HG02623 (cell line): ENCODE measurements around the gene TMEM30A.

Experiments
- ATAC-seq: cut with Tn5 transposase; IDR thresholded peaks from one replicate; pipeline ENCODE4 v1.9.1; 2021; ENCODE audit warnings: moderate library complexity; ENCODE audit not compliant: unreplicated experiment

Gene TMEM30A

DNA sequence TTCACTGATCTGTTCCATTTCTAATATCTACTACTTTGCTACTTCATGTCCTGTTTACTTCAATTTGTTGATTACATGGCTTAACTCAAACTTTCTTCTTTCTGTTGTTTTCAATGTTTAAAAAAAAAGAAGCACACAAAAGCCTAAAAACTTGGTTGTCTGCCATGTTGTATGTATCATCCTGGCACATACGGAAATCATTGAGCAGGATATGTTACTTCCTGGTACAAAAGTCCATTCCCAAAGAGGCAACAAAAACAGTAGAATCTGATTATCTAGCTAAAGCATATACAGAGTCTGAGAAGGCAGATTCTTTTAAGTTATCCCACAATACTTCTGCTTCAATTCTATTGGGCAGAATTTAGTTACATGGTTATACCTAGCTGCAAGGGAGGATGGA lies 64.2 kb downstream of the TMEM30A start:
- no peak for ATAC-seq

DNA sequence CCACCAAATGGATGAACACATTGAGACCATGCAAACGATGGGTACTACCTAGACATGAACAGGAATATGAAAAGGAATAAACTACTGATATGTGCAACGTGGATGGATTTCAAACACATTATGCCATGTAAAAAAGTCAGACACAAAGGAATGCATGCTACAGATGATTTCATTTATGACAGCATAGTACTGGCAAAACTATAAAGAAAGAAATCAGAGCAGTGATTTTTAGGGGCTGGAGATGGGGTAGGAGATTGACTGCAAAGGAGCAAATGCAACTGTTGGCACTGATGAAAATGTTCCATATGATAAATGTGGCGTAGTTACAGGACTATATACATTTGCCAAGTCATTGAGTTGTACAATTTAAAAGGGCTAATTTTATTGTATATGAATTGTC lies 65.3 kb downstream of the TMEM30A start:
- no peak for ATAC-seq

DNA sequence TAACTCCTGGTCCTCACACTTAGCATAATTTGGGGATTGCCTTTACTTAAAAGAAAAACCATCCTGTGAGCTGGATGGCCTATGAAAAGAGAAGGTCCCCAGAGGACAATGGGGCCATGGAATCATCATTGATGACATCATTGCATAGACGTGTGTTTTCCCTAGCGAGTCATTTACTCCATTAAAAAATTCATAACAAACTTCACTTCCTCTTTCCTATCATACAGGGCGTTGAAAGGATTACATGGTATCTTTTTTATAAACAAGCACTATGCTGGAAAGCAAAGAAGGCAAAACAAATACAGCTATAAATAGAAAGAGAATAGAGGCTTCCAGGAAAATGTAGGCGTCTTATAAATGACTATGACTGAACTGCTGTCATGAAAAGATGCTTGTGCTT lies 67.4 kb downstream of the TMEM30A start:
- no peak for ATAC-seq

DNA sequence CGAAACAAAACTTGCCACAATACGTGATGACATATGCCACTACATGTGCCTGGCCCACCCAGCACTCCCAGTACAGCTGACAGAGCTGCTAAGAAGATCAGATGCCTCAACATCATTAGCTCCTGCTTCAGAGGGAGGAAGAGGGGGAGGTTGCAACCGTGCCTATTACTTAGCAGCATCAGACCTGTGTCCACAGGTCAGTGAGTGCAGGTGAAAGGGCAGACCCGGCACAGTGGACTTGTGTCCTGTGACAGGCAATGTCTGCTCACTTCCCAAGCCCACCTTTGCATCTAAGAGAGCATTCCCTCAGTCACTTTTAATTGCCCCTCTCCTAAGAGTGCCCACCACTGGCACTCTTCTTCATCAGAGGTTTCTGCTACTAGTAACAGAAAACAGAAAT lies 69.3 kb downstream of the TMEM30A start:
- ATAC-seq = no peak

DNA sequence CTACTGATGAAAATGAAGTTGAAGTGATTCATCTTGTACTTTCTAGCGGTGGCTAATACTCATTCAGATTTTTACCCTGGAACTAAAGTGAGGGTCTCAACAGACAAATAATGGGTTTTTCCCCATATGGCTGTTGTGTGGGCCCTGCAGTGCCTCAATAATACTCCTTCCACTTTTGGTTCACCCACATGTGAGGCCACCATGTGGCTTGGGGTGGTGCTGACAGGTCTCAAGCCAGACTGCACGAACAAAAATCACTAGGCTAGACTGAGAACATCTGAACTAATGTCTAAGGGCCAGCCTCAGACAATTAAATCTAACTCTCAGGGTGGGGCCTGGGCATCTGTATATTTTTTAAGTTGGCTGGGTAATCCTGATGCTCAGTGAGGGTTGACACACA lies 70.9 kb downstream of the TMEM30A start:
- no peak for ATAC-seq

DNA sequence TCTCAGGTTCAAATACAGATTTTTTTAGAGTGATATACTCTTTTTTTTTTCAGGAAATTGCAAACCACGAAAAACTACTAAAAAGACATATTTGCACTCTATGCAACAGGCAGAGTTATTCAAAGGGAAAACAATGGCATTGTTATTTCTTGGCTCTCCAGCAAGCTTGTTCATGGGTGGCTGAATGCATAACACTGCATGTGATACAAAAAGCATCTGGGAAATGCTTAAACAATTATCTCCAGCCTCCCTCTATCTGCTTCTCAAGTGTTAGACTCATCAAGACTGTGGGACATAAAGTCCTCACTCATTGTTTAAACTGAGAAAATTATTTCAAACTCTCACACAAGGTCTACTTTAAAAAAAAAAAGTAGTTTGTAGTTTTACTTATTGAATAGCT lies 71.5 kb downstream of the TMEM30A start:
- no peak for ATAC-seq

DNA sequence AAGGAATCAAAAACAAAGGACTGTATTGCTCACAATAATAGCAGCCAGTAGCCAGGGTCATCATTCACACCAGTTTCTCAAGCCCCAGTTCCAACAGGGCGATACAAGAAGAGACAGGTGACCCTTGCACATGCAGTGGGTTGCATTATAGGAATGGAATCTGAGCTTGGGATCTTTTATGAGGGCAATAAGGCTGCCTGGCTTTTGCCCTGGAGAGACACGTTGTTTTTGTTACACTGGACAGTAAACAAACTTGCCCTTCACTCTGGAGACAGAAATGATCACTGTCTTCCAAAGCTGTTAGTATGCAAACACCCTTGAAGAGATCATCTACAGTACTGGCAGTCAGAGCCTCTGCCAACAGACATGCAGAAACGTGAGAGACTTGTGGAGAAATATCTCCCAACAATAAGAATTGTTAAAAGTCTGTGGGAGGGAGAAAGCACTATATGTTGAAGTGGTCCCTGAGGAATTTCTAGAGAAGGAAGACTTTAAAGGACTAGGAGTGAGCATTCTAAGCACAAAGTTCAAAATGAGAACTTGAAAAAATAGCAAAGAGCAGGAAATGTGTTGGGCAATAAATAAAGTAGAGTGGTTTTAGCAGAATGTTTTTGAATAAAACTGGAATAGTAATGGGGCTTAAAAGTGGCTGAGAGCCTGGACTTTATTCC lies 72.5 kb downstream of the TMEM30A start:
- no peak for ATAC-seq

DNA sequence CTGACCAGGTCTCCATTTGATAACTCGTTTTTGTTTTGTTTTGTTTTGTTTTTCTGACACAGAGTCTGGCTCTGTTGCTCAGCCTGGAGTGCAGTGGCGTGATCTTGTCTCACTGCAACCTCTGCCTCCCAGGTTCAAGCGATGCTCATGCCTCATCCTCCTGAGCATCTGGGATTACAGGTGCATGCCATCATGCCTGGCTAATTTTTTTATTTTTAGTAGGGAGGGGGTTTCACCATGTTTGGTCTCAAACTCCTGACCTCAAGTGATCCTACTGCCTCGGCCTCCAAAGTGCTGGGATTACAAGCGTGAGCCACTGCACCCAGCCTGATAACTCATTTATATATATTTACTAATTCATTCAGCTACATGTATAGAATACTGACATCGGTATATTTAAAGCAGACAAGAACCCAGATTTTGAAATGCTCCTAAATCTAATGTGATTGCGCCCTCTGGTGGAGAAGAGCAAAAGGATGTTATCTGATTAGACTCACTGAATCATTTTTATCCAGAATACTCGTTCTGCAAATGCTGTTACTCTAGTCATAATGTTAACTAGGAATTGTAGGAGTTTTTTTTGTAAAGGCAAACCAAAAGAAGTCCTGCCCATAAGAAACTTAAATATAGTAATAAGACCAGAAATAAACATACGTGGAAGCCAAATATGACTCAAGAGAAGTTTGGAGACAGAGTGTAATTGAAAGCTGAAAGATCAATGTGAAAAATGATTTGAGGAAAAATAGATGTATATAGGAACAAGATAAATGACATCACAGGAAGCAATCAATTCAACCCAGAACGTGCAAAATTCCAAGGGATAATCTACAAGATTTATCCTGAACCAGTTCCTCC lies 73.5 kb downstream of the TMEM30A start:
- no peak for ATAC-seq

DNA sequence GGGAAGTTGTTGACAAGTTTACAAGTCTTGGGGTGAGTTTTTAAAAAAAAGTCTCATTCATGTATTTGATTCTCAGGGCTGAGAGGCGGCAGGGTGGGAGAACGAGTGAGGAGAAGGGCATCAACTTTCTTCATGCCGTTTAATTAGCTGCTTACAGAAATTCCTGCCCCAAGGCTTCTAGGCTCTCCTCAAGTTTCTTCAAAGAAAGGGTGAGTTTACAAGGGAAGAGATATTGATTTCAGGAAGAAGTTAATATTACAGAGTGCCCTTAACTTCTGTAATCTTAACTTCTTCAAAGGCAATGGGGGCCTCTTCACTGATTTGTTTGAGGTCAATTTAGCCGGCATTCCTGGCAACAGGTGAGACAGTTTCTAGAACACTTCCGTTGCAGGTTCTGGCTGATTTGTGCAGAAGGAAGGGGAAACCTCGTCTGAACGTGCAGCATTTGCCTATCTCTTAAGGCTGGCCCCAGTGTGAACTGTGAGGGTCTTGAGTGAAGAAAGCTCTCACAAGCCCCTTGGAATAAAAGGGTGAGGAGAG lies 75.3 kb downstream of the TMEM30A start:
- ATAC-seq = no peak

DNA sequence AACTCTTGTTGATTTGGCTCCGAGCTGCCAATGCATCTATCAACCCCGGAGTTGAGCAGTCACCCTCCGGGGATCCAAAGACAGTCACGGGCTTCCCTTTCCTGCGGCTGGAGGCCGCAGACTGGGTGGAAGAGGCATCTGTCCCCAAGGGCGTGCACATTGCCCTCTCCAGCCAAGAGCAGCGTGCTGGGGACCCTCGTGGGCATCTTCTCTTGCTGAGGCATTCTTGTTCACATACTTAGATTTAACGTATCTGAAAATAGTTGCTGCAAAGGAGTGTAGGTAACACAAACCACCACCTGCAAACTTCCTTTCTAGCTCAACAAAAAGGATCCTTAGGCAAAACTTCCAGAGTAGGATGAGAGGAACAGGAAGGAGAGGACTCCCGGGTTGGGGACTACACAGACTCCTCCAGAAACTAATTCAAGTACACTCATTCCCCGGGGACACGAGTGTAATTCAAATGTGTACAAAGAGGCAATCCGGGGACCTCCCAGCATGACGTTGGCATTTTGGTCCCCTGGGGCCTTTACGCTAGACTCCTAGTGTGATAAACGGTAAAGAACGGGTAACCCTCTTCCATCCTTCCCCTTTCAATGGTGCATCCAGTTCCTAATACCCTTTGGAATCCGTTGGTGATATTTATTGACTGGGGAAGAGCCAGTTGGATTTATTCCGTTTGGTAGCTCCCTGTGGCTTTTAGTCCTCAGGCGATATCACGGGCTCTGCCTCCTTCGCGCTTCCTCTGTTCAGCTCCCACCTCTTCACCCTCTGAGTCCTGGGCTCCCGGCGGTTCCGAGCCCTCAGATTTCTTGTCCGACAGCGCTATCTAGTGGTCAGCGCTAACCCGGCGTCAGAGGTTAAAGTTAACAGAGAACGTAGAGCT lies 76.1 kb downstream of the TMEM30A start:
- ATAC-seq = peak; percentile 78

DNA sequence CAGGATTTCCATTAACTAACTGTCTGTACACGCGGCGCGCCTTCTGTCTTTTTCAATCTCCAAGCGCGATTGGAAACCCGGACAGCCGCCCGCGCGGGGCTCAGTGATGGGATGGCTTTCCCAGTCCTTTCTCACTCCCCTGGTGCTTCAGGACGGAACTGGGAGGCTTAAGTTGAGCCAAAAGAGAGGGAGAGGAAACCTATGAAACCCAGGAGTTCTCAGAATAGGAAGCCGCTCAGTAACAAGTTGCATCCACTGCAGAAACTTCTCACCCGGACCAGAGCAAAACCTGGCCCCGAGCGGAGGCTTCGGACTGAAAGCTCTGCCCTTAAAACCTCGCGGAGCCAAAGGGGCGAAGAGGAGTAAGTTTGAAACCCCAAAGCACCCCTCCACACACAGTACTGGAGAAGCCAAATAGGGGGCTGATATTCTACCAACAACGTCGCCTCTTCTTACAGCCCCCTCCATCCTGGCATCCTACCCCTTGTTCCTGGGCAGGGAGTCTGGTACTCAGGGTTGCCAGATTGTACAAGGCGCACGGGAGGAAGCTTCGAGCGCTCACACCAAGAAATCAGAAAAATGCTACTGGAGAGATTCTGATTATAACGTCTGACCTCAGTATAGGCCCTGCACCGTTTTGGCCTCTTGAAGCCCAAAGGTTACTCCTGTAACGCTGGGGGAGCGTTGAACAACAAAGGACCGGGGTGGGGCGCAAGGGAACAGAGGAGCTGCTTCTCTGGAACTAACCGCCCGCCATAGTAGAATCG lies 77.8 kb downstream of the TMEM30A start:
- ATAC-seq = no peak

DNA sequence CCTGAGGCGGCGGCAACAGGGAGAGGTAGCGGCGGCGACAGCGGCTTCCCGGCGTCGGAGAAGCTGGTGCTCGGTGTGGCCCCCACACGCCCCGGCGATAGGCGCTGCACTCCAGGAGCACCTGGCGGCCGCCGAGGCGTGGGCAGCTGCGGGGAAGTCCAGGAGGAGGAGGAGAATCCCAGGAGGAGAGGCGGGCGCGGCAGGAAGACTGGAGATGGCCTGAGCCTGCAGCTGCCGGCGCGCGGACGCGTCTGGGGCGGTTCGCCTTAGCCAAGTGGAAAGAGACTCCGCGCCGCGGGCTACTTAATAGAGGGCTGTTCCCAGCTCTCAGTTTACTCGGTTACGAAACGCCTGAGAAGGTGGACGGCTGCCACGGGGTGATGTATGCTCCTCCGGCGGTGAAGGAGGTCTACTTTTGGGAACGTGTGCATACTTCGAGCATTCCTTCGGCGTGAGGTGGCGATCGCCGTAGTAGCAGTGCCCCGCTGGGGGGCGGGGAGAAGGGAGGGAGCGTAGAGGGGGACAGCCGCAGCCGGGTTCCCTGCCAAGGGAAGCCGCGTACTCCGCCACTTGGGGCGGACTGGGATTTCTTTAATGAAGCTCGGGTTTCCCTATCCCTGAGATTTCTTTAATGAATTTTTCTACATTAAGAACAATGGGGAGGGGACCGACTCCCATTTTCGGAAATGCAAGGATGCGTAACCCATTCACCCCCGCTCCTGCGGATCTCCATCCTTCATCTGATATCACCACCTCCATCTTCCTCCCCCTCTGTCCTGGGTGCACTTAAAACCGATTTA lies 78.6 kb downstream of the TMEM30A start, which contains the start of gene COL12A1:
TSS of gene COL12A1 (minus strand) at position 278 of the 800 bp plus-strand sequence. CDS start 3,261 bp downstream, outside the sequence.
- no peak for ATAC-seq

DNA sequence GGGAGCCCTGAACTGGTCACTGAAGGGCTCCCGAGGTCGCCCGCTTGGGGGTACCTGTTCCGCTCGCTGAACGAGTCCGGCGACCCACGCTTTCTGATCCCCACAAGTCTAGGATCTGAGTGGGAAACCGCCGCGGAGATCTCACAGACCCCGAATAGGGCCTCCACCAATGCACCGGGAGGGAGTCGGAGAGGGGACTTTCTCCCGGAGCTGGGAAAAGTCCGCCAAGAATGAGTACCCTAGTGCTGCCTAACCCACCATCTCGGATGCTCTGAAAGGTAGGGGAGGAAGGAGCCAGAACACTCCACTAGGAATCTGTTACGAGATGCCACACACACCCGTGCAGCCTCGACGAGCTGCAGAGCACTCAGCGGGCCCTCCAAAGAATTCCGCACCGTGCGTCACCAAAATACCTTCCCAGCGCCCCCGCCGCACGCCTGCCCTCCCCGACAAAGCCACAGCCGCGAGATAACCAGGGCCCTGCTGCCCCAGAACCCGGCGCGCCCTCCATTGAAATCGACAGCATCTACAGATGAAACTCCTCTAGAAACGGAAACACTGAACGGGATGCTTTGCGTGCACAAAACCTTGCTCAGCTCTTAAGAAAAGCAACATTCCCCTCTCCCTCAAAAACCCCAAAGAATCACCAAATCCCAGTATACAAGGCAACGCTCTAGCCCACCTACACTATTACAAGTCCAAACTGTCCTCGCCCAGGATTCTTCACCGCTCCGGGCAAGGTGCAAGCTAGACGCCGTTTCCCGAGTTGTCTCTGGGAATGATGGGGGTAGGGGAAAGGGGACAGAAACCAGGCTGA lies 79.4 kb downstream of the TMEM30A start:
- no peak for ATAC-seq

DNA sequence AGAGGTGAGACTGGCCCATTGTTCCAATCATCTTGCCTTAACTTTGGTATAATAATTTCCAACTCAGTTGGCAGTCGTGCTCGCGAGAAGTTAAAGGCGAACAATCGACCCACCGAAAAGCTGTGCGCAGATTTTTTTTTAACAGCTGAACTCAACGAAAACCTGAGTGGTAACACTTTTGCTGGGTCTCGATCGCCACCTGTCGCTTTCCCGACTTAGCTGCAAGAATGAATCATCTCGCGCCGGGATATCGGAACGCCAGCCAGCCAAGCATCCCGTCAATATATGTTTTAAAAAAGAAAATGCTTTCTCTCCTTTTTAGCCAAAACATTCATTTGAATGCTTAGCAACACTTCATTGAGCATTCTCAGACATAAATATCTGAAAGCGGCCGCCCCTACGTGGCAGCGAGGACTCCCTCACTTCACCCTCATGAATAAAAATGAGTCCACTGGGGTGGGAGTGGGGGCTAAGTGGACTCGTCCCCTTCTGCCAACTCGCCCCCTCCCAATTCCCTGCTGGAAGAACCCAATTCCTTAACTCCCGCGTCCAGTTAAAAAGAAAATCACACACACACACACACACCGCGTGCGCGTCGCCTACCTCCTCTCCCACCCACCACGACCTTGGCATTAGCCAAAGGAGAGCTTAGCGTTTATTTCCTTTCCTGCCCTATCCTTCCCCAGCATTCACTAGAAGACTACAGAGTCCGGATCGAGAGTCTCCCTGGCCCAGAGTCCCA lies 80.2 kb downstream of the TMEM30A start:
- ATAC-seq = no peak

DNA sequence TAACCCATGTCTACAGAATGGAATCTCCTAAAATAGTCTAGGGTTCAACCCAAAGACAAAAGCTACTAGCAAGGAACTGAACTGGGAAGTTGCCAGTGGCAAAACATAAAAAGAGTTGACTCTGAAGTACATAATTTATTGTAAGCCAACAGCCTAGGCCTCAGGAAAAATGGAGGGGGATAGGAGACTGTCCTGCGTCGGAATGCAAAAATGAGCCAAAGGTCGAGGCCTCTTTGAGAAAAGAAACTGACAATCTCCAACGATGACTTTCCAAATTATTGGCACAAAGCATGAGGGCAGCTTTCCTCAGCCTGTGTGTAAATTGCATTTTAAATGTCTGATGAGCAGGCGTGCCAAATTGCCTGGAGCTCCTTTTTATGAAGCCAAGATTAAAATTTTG lies 80.9 kb downstream of the TMEM30A start:
- no peak for ATAC-seq
